Astrocyte of the cerebellum (primary cell): ENCODE results near the gene TAF11L4.
"Not testable (repeated sequence)": the region's sequence is repeated elsewhere in the genome, so short reads cannot be mapped to it uniquely, and the experiment has no call there.

Experiments used
- DNase-seq: peaks from one replicate; pipeline ENCODE4 v3.0.0-alpha.2; 2011; ENCODE audit warnings: low read depth
- H3K4me3 ChIP-seq: 2 replicates; pipeline ENCODE4 v1.5.1; 2011; ENCODE audit warnings: mild to moderate bottlenecking, low read depth, low read length, moderate library complexity
- in situ Hi-C: cut with HindIII; loops from 2 replicates; pipeline ENCODE4 v1.10.0; 2017; ENCODE audit warnings: low sequenced_read_pairs
- TF ChIP-seq, protein P1 (sequence below): IDR thresholded peaks from 2 replicates; pipeline ENCODE4 v1.5.1; 2012; ENCODE audit warnings: low read length, low read depth, moderate library complexity, mild to moderate bottlenecking; ENCODE audit errors: missing control alignments

Gene TAF11L4

DNA sequence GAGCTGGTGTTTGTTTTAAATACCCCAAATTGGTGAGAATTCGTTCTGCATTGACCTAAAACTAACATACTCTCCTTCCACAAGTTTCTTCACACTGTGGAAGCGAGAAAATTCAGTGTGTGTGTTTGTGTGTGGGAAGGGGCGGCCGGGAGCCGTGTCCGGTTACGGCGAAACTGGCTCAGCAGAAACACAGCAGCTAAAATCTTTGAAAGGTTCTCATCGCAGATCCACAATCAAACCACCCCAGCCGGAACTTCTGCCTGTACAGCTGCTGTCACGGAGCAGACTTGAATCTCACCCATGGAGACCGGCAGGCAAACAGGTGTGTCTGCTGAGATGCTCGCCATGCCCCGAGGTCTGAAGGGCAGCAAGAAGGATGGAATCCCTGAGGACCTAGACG, at the start of gene TAF11L4:
TSS of gene TAF11L4 (plus strand) at position 301 of the 400 bp plus-strand sequence.
- DNase-seq, H3K4me3 ChIP-seq, in situ Hi-C loops: not testable (repeated sequence)

DNA sequence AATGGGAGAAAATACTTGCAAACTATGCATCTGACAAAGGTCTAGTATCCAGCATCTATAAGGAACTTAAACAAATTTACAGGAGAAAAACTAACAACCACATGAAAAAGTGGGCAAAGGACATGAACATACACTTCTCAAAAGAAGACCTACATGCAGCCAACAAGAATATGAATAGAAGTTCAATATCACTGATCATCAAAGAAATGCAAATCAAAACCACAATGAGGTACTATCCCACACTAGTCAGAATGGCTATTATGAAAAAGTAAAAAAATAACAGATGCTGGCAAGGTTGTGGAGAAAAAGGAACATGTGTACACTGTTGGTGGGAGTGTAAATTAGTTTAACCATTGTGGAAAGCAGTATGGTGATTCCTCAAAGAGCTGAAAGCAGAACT, 46.5 kb upstream of the TAF11L4 start:
- DNase-seq, in situ Hi-C loops, H3K4me3 ChIP-seq: not testable (repeated sequence)

DNA sequence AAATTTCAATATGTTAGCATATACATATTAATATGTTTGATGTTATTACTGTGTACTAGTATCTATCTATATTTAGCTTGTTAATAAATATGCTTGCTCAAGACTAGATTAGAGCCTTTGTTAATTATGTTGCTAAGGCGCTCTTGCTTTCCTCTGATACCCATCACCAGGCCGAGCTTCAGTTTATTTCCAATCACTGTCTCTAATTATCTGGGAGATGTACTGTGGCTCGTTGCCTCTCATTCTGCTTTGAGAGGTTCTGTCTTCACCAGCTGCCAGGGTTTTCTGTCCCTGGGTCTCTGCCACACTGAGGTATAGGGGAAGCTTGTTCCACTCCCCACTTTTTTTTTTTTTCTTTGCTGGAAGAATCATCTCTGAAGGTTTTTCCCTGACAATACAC, 44.6 kb upstream of the TAF11L4 start:
- no peak for DNase-seq
- TF ChIP-seq, protein P1, sequence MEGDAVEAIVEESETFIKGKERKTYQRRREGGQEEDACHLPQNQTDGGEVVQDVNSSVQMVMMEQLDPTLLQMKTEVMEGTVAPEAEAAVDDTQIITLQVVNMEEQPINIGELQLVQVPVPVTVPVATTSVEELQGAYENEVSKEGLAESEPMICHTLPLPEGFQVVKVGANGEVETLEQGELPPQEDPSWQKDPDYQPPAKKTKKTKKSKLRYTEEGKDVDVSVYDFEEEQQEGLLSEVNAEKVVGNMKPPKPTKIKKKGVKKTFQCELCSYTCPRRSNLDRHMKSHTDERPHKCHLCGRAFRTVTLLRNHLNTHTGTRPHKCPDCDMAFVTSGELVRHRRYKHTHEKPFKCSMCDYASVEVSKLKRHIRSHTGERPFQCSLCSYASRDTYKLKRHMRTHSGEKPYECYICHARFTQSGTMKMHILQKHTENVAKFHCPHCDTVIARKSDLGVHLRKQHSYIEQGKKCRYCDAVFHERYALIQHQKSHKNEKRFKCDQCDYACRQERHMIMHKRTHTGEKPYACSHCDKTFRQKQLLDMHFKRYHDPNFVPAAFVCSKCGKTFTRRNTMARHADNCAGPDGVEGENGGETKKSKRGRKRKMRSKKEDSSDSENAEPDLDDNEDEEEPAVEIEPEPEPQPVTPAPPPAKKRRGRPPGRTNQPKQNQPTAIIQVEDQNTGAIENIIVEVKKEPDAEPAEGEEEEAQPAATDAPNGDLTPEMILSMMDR: no peak
- in situ Hi-C loops: no loop called here
- no peak overlapping the region for H3K4me3 ChIP-seq

DNA sequence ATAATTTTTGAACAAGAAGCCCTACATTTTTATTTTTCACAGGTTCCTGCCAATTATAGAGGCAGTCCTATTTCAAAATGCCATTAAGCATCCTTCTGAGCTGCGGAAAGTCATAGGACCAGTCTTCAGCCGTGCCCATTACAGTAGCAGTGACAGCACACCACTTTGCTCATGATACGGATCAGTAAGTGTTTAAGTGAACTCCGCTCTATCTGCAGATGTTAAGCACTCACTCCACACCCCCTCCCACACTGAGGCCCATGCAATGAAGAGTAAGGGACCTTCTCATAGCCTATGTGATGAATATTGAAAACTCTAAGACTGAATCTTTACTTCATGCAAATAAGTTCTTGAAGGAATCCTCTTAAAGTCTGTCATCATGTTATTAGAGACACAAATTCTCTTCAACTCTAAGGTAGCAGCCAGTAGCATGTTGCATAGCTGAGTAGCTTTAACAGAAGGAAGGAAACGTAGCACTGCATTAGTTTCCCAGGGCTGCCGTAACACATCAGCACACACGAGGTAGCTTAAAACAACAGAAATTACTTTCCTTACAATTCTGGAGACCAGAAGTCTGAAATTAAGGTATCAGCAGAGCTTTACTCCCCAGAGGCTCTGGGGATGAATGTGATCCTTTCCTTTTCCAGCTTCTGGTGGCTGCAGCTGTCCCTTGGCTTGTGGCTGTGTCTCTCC, 43.9 kb upstream of the TAF11L4 start:
- H3K4me3 ChIP-seq: no peak overlapping the region
- in situ Hi-C loops: no loop called here
- TF ChIP-seq, protein P1: no peak
- DNase-seq: no peak

DNA sequence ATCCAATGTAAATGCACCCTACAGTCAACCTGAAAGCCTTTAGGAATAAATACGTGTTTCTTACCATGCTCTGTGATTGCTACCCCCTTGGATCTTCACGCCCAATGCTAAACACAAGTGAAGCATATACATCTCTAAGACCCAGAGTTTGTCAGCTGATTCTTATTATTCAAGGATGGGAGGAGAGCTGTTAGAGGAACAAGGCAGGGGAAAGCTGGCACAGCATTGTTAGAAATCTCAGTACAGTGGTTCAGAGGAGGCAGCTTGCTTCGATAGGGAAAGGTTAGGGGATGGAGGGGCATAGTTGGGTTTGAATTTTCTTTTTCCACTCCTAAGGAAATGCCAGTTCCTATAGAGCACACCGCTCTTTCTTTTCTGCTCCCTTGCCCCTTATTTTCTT, 40.2 kb upstream of the TAF11L4 start:
- no peak for DNase-seq
- no peak overlapping the region for H3K4me3 ChIP-seq
- TF ChIP-seq, protein P1: no peak
- in situ Hi-C loops: no loop called here

DNA sequence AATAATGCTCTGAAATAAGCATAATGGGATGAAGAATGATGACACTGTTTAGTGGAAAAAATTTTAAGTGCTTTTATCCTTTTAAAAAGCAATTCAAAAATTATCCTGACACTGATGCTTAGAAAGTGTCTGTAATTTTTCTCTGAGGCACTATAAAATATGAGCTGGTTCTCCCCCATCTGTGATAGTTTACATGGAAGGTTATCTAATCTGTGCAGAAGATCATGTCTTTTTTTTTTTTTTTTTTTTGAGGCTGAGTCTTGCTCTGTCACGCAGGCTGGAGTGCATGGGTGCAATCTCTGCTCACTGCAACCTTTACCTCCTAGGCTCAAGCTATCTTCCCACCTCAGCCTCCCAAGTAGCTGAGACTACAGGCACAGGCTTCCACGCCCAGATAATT, 38.8 kb upstream of the TAF11L4 start:
- no peak for DNase-seq
- TF ChIP-seq, protein P1: no peak
- no peak overlapping the region for H3K4me3 ChIP-seq
- in situ Hi-C loops: no loop called here

DNA sequence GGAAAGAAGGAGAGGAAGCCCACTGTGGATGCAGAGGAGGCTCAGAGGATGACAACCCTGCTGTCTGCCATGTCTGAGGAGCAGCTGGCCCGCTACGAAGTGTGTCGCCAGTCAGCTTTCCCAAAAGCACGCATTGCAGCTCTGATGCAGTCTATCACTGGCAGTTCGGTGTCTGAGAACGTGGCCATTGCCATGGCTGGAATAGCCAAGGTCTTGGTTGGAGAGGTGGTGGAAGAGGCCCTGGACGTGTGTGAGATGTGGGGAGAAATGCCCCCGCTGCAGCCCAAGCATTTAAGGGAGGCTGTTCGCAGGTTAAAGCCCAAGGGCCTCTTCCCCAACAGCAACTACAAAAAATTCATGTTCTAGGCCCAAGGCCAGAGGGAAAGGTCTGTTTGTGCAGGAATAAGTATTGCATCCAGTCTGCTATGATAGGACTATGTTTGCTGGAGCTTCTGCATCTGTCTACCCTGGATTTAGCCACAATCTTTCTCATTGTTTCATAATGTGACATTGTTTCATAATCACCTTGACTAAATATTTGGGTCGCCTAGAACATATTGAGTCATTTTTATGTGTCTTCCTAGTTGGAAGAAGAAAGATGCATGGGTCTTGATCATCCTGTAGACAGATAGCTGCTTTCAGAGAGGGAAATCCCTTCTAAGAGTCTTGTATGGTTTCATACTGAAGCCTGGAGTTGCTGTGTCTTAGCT, 35.0 kb upstream of the TAF11L4 start:
- in situ Hi-C loops, DNase-seq, H3K4me3 ChIP-seq: not testable (repeated sequence)

DNA sequence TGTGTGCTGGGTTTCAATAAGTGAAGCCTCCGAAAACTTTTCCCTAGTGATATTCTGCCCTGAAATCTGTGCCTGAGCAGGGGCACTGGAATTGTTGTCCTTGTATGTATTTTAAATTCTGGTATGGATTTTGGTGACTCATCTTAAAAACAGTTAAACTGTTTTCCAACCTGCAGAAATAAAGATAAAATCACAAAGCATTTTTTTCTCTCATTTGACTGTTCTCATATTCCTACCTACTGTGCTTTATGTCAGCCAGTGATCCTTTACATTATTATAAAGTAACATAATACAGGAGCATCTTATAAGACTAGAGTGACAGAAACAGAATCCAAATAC, 34.5 kb upstream of the TAF11L4 start:
- no peak overlapping the region for H3K4me3 ChIP-seq
- no peak for DNase-seq
- in situ Hi-C loops: no loop called here
- TF ChIP-seq, protein P1: no peak

DNA sequence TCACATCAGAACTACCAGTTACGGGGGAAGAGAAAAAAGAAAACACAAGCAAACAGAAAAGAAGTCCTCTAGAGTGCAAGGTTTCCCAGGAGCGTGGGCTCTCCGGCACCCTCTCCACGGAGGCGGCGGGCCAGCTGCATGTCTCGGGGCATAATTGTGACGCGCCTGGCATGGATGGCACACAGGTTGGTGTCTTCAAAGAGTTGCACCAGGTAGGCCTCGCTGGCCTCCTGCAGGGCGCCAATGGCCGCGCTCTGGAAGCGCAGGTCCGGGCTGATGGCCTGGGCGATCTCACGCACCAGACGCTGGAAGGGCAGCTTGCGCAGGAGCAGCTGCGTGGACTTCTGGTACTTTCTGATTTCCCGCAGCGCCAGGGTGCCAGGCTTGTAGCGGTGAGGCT, 30.3 kb upstream of the TAF11L4 start:
- in situ Hi-C loops: not testable (repeated sequence)

More for the DNA sequence above, 30.3 kb upstream of the TAF11L4 start:
- H3K4me3 ChIP-seq, DNase-seq: not testable (repeated sequence)
